ENCODE results near the gene FOXJ2.

- TF ChIP-seq CTCF (IDR thresholded peaks at IDR 0.05) = no peak
- no peak for TF ChIP-seq POLR2A (IDR thresholded peaks at IDR 0.05)
These were observed 31.6 kb downstream of the FOXJ2 start for GRCh38 chr12:8064131-8064530.
